K562 treated with DMSO at 1 percent for 4 hours (cell line): ENCODE measurements around the gene AKR1C8. TPM values are rescaled to one million over a fixed set of nuclear protein-coding genes. Genes with fewer than 3 reads are reported as not detected.

Experiments
- total RNA-seq: library from RNA; unstranded; fragments of 300-600 nt; gene quantifications from 2 replicates; pipeline ENCODE4 v1.2.3, GENCODE V29; 2022; ENCODE audit not compliant: insufficient read depth

Gene AKR1C8
- not detected in 2 replicates for total RNA-seq

DNA sequence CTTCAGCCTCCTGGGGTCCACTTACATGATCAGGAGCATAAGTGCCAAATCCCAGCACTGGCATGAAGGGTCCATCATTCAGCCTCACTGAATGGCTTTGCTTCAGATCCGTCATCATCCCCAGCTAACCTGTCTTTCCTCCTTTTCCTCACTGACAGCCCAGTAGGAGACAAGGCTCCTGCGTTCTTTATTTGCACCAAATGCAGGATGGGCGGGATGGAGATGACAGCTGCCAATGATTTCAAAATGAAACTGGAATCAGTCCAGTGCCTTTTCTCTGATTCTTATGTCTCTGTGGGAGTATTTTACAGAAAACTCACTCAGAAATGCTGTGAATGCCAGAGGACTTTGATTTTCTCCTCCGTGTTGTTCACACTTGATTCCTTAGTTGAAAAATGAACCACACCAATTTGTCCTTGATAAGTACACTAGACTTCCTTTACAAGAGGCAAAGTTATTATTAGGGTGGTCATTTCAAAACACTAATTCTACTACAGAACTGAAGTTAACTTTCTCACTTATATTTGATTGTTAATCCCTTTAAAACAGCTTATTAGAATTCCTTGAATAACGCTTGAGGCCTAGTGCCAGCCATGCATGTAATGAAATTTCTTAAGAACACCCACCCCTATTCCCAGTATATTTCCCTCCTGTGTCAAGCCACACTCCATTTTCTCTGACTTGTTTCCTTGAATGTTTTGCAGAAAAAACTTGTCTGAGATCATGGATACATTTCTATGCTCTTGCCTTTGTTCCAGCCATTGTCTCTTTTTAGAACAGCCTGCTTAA is at the start of gene AKR1C8:
Gene AKR1C8 (minus strand): TSS at position 164 of the 789 bp plus-strand sequence. CDS start 46 bp downstream, at position 118.

DNA sequence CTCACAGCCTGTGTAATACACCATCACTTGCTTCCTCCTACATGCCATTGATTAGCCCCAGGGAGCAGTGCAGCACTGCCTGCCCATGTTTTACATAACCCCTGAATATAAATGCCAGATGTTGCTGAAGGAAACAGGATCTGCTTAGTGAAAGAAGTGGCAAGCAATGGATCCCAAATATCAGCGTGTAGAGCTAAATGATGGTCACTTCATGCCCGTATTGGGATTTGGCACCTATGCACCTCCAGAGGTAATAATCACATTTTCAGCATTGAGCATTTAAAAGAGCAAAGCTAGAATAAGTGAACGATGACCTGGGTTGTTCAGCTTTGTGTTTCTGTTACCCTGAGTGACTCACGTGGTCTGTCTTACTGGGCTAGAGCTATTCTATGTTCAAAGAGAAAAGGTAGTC is 11.8 kb upstream of the AKR1C8 start, which contains the start of gene AKR1C4:
Gene AKR1C4 (plus strand): TSS at position 136 of the 412 bp plus-strand sequence. CDS start 31 bp downstream, at position 167.

Other genes with a start within 250 kb of the AKR1C8 start
- 107 and 184 TPM in 2 replicates for gene AKR1C1, start 221.7 kb downstream of the AKR1C8 start, total RNA-seq
- 44.2 and 77.4 TPM in 2 replicates for gene AKR1C2, start 181.3 kb downstream of the AKR1C8 start, total RNA-seq
- 8.1 and 29.1 TPM in 2 replicates for gene AKR1C3, start 90.7 kb downstream of the AKR1C8 start, total RNA-seq
- not detected in 2 replicates for gene AKR1C4, start 11.7 kb upstream of the AKR1C8 start, total RNA-seq
- not detected in 2 replicates for gene UCN3, start 179.8 kb upstream of the AKR1C8 start, total RNA-seq
- gene TUBAL3, start 219.7 kb upstream of the AKR1C8 start, total RNA-seq = 2.8 and 3.4 TPM in 2 replicates
- gene NET1, start 227.4 kb upstream of the AKR1C8 start, total RNA-seq = 55.2 and 58.2 TPM in 2 replicates